ENCODE results near the gene GPR75.
"Not testable (repeated sequence)": the region's sequence is repeated elsewhere in the genome, so short reads cannot be mapped to it uniquely, and the experiment has no call there.

The GPR75 gene

DNA sequence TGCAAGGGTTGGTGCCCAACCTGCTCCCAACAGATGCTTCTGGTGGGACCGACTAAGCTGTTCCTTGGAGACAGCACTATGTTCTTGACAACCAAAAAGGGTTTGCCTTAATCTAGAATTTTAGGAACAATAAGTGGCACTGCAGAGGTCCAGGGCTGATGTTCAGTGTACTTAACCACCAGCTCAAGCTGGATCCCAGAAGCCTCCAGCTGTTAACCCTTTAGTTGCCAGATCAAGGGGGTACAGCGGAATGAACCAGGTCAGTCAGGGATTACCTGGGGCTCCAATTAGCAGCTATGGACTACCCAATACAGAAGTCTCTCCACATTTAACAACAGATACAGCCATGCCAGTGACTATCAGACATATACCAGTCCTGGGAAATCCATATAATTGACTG is 3.5 kb downstream of the GPR75 start:
- Histone ChIP-seq H3K79me2 (ENCODE audit: low read length) (no peaks in the 10 kb centered on the region), H3K36me3 (replicated peaks; ENCODE audit: low read depth, low read length) (peaks cover 10% of the 10 kb centered on the region), H4K20me1 (ENCODE audit: insufficient read depth, low read length) (no peaks in the 10 kb centered on the region), H3K4me2 (ENCODE audit: low read length) (no peak overlapping the region), H3K4me1 (ENCODE audit: low read length) (no peaks in the 10 kb centered on the region), H3K9ac (ENCODE audit: low read length) (no peak overlapping the region), H3K9me3 (ENCODE audit: insufficient read depth, low read length) (no peaks in the 10 kb centered on the region), H3K27ac (ENCODE audit: low read length) (no peak overlapping the region), H3K4me3 (ENCODE audit: low read length) (no peak overlapping the region), H3K27me3 (ENCODE audit: low read depth, low read length) (no peaks in the 10 kb centered on the region), H2AFZ (ENCODE audit: low read depth, low read length) (no peak overlapping the region)
- no peak for TF ChIP-seq EZH2phosphoT487 (IDR thresholded peaks at IDR 0.05; ENCODE audit: low read depth)
- TF ChIP-seq CTCF (IDR thresholded peaks at IDR 0.05; ENCODE audit: low read depth, low read length), result no peak

DNA sequence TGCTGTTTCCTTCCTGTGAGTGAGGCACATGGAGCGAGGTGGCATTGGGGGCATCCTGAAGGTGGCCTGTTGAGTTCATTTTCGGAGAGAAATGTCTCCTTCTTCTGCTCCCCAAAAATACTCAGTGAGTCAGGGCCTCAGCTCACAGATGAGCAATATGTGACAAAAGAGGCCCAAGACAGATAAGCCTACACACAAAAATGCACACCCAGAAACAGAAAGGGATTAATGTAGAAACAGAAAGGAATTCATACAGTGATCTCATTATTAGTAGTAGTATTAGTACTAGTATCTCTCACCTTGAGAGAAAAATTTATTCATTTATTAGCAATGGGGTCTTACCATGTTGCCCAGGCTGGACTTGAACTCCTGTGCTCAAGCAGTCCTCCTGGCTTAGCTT is 5.1 kb downstream of the GPR75 start:
- H4K20me1 ChIP-seq (ENCODE audit: insufficient read depth, low read length), result no peaks in the 10 kb centered on the region
- no peak overlapping the region for H3K4me2 ChIP-seq (ENCODE audit: low read length)
- no peaks in the 10 kb centered on the region for H3K27me3 ChIP-seq (ENCODE audit: low read depth, low read length)
- H3K9me3 ChIP-seq (ENCODE audit: insufficient read depth, low read length), result no peaks in the 10 kb centered on the region
- H3K27ac ChIP-seq (ENCODE audit: low read length), result no peak overlapping the region
- H3K4me1 ChIP-seq (ENCODE audit: low read length), result no peaks in the 10 kb centered on the region
- H2AFZ ChIP-seq (ENCODE audit: low read depth, low read length), result no peak overlapping the region
- H3K4me3 ChIP-seq (ENCODE audit: low read length), result no peak overlapping the region
- H3K79me2 ChIP-seq (ENCODE audit: low read length), result no peaks in the 10 kb centered on the region
- TF ChIP-seq CTCF (IDR thresholded peaks at IDR 0.05; ENCODE audit: low read depth, low read length) (no peak), EZH2phosphoT487 (IDR thresholded peaks at IDR 0.05; ENCODE audit: low read depth) (no peak)
- H3K9ac ChIP-seq (ENCODE audit: low read length), result no peak overlapping the region
- H3K36me3 ChIP-seq (replicated peaks; ENCODE audit: low read depth, low read length), result peaks cover 10% of the 10 kb centered on the region

DNA sequence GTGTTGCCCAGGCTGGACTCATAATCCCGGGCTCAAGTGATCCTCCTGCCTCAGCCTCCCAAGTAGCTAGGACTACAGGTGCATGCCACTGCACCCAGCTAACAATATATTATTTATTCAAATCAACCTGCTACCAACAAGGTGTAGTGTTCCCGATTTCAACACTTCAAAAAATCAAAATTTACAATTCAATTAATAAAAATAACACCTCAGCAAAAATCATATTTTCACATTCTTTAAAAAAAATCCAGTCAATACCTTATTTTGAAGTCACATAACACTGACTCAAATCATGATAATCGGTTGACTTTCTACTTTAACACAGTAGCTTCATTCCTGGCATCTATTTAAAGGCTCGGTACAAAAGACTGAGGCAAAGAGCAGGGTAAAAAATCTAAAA is 7.2 kb downstream of the GPR75 start:
- TF ChIP-seq EZH2phosphoT487 (IDR thresholded peaks at IDR 0.05; ENCODE audit: low read depth) (no peak), CTCF (IDR thresholded peaks at IDR 0.05; ENCODE audit: low read depth, low read length) (no peak)
- Histone ChIP-seq H3K9me3 (ENCODE audit: insufficient read depth, low read length) (no peaks in the 10 kb centered on the region), H3K4me2 (ENCODE audit: low read length) (no peak overlapping the region), H4K20me1 (ENCODE audit: insufficient read depth, low read length) (no peaks in the 10 kb centered on the region), H2AFZ (ENCODE audit: low read depth, low read length) (no peak overlapping the region), H3K79me2 (ENCODE audit: low read length) (no peaks in the 10 kb centered on the region), H3K36me3 (replicated peaks; ENCODE audit: low read depth, low read length) (peaks cover 10% of the 10 kb centered on the region), H3K9ac (ENCODE audit: low read length) (no peak overlapping the region), H3K27ac (ENCODE audit: low read length) (no peak overlapping the region), H3K4me3 (ENCODE audit: low read length) (no peak overlapping the region), H3K4me1 (ENCODE audit: low read length) (no peaks in the 10 kb centered on the region), H3K27me3 (ENCODE audit: low read depth, low read length) (no peaks in the 10 kb centered on the region)

DNA sequence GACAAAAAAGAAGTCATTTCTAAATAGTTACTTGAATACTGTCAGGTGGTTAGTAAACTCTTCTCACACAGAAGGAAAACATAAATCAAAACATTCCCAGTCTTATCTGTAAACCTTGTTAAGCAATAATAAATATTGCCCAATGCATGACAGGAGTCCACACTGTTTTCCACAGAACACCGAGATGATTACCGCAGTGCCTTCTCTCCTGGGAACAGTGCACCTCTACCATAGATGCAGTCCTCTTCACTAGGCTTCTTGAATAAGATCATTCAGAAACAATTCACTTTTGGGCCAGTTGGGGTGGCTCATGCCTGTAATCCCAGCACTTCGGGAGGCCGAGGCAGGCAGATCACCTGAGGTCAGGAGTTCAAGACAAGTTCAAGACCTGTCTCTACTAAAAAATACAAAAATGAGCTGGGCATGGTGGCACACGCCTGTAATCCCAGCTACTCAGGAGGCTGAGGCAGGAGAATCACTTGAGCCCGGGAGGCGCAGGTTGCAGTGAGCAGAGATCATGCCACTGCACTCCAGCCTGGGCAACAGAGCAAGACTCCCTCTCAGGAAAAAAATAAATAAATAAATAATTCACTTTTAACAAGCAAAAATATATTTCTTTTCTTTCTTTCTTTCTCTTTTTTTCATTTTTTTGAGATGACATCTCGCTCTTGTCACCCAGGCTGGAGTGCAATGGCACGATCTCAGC is 8.6 kb downstream of the GPR75 start:
- H3K36me3 ChIP-seq (replicated peaks; ENCODE audit: low read depth, low read length), result peaks cover 10% of the 10 kb centered on the region
- not testable (repeated sequence) for H3K4me2 ChIP-seq (ENCODE audit: low read length); H3K9ac ChIP-seq (ENCODE audit: low read length); H3K4me1 ChIP-seq (ENCODE audit: low read length); H3K9me3 ChIP-seq (ENCODE audit: insufficient read depth, low read length); H3K27me3 ChIP-seq (ENCODE audit: low read depth, low read length); H3K4me3 ChIP-seq (ENCODE audit: low read length); H3K79me2 ChIP-seq (ENCODE audit: low read length); H2AFZ ChIP-seq (ENCODE audit: low read depth, low read length); H3K27ac ChIP-seq (ENCODE audit: low read length); H4K20me1 ChIP-seq (ENCODE audit: insufficient read depth, low read length)
